IPS DF 6.9 (cell line): ENCODE measurements around the gene SEC11C.

Experiments
- DNase-seq: peaks from one replicate; pipeline ENCODE4 v3.0.0-alpha.2; 2013; ENCODE audit warnings: low read depth, low spot score
- H3K27ac ChIP-seq: one replicate; pipeline ENCODE4 v1.5.1; 2013; ENCODE audit warnings: low read length, control low read depth
- H3K27me3 ChIP-seq: 2 replicates; pipeline ENCODE4 v1.6.1; 2013; ENCODE audit warnings: mild to moderate bottlenecking, low read length; ENCODE audit not compliant: control insufficient read depth, insufficient read depth
- H3K36me3 ChIP-seq: 2 replicates; pipeline ENCODE4 v1.6.1; 2013; ENCODE audit warnings: low read length; ENCODE audit not compliant: control insufficient read depth, insufficient read depth
- H3K4me1 ChIP-seq: 2 replicates; pipeline ENCODE4 v1.6.1; 2013; ENCODE audit warnings: low read length; ENCODE audit not compliant: control insufficient read depth, insufficient read depth
- H3K4me3 ChIP-seq: 2 replicates; pipeline ENCODE4 v1.5.1; 2013; ENCODE audit warnings: mild to moderate bottlenecking, low read length
- H3K9me3 ChIP-seq: 2 replicates; pipeline ENCODE4 v1.6.1; 2013; ENCODE audit warnings: low read length, inconsistent platforms; ENCODE audit not compliant: control insufficient read depth, insufficient read depth
- WGBS: extraction: QIAGEN DNeasy Blood & Tissue Kit; methylation state at CpG from one replicate; pipeline ENCODE4 v1.1.7; 2013; ENCODE audit warnings: mixed read lengths, missing lambda C conversion rate; ENCODE audit not compliant: insufficient read length, insufficient coverage; 5-methylcytosine and 5-hydroxymethylcytosine counted together

SEC11C gene

GRCh38 chr18:59145055-59145454 is 5.4 kb downstream of the SEC11C start:
- Histone ChIP-seq H3K27me3 (no peaks in the 10 kb centered on the region), H3K36me3 (no peaks in the 10 kb centered on the region), H3K4me1 (no peaks in the 10 kb centered on the region), H3K27ac (no peak overlapping the region), H3K9me3 (no peaks in the 10 kb centered on the region), H3K4me3 (no peak overlapping the region)
- WGBS, result no CpG with 5 or more reads among the region's 4 CpGs
- no peak for DNase-seq

- no peak for DNase-seq
- WGBS, result no CpG with 5 or more reads among the region's 8 CpGs
- Histone ChIP-seq H3K4me1 (no peaks in the 10 kb centered on the region), H3K36me3 (no peaks in the 10 kb centered on the region), H3K4me3 (no peak overlapping the region), H3K9me3 (no peaks in the 10 kb centered on the region), H3K27me3 (no peaks in the 10 kb centered on the region), H3K27ac (no peak overlapping the region)
Measured at GRCh38 chr18:59148192-59148591, 8.5 kb downstream of the SEC11C start.

DNA sequence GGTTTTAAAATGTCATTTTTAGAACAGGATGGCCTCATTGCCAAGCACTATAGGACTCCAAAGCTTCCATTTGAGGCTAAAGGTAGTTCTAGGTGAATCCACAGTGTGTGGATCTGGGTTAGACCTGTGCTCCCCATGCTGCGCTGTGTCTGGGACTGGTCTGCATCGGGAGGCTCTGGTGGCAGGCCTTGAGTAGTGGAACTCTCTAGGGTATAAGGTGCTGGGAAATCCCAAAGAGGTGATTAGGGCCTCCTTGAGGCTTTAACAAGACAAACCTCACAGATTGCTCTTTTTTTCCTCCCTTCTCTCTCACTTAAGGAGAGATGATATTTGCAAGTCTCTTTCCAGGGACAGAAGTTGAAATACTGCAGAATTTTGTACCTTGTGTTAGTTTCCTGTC is 9.3 kb downstream of the SEC11C start:
- DNase-seq, result no peak
- Histone ChIP-seq H3K4me1 (no peaks in the 10 kb centered on the region), H3K27me3 (no peaks in the 10 kb centered on the region), H3K36me3 (no peaks in the 10 kb centered on the region), H3K4me3 (no peak overlapping the region), H3K27ac (no peak overlapping the region), H3K9me3 (no peaks in the 10 kb centered on the region)
- no CpG with 5 or more reads among the region's 2 CpGs for WGBS

GRCh38 chr18:59149416-59149815 is 9.7 kb downstream of the SEC11C start:
- H3K9me3 ChIP-seq, result no peaks in the 10 kb centered on the region
- H3K36me3 ChIP-seq, result no peaks in the 10 kb centered on the region
- no CpG with 5 or more reads among the region's 8 CpGs for WGBS
- no peak for DNase-seq
- no peaks in the 10 kb centered on the region for H3K4me1 ChIP-seq
- no peaks in the 10 kb centered on the region for H3K27me3 ChIP-seq
- no peak overlapping the region for H3K27ac ChIP-seq
- H3K4me3 ChIP-seq, result no peak overlapping the region

DNA sequence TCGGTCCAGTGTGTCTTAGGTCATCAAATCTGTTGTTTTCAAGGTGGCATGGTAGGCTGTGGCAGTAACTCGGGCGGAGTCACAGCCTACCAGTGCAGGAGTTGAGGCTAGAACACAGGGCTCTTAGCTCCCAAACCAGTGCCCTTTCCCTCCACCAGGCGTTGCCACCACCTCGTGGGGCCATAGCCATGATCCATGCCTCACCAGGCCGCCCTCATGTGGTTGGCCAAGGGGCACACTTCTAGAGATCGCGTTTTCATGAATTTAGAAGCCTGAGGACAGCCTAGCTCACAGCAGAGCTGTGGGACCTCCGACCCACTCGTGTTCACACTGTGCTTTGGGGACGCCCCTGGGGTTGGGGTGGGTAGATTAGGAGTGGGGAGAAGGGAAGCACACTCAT is 10.6 kb downstream of the SEC11C start:
- no peak overlapping the region for H3K4me3 ChIP-seq
- no CpG with 5 or more reads among the region's 11 CpGs for WGBS
- no peaks in the 10 kb centered on the region for H3K9me3 ChIP-seq
- DNase-seq, result no peak
- no peaks in the 10 kb centered on the region for H3K27me3 ChIP-seq
- no peak overlapping the region for H3K27ac ChIP-seq
- no peaks in the 10 kb centered on the region for H3K4me1 ChIP-seq
- no peaks in the 10 kb centered on the region for H3K36me3 ChIP-seq

DNA sequence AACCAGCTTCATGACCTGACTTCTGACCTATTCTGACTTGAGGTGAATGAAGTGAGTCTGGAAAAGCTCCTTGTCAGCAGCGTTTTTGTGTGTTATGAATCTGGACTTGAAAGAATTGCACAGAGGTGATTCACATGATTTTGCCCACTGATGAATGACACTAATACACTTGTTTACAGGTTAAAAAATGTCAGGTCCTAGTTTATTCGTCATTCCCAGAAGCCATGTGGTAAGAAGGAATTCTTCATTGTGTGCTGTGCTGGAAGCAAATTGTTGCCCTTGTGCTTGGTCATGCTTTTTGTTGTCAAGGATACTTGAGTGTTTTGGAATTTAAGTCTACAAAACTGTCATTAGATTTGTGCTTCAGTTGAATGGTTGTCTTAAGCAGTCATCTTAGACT is 15.5 kb downstream of the SEC11C start:
- Histone ChIP-seq H3K36me3 (no peaks in the 10 kb centered on the region), H3K4me3 (no peak overlapping the region)
- no CpG with 5 or more reads among the region's 2 CpGs for WGBS

GRCh38 chr18:59156316-59156715 is 16.6 kb downstream of the SEC11C start:
- H3K27me3 ChIP-seq, result no peaks in the 10 kb centered on the region
- WGBS, result no CpG with 5 or more reads among the region's 3 CpGs
- no peaks in the 10 kb centered on the region for H3K9me3 ChIP-seq
- H3K4me1 ChIP-seq, result no peaks in the 10 kb centered on the region
- H3K36me3 ChIP-seq, result no peaks in the 10 kb centered on the region
- H3K4me3 ChIP-seq, result no peak overlapping the region
- H3K27ac ChIP-seq, result no peak overlapping the region
- no peak for DNase-seq

More for the DNA sequence above, 15.5 kb downstream of the SEC11C start:
- H3K27ac ChIP-seq, result no peak overlapping the region
- DNase-seq, result no peak
- H3K27me3 ChIP-seq, result no peaks in the 10 kb centered on the region
- H3K9me3 ChIP-seq, result no peaks in the 10 kb centered on the region
- no peaks in the 10 kb centered on the region for H3K4me1 ChIP-seq

GRCh38 chr18:59159265-59159664 is 19.6 kb downstream of the SEC11C start:
- WGBS, result no CpG with 5 or more reads among the region's 3 CpGs
- H3K27ac ChIP-seq, result no peak overlapping the region
- H3K36me3 ChIP-seq, result no peaks in the 10 kb centered on the region
- no peaks in the 10 kb centered on the region for H3K4me1 ChIP-seq
- DNase-seq, result no peak
- no peaks in the 10 kb centered on the region for H3K9me3 ChIP-seq
- H3K4me3 ChIP-seq, result no peak overlapping the region
- no peaks in the 10 kb centered on the region for H3K27me3 ChIP-seq

DNA sequence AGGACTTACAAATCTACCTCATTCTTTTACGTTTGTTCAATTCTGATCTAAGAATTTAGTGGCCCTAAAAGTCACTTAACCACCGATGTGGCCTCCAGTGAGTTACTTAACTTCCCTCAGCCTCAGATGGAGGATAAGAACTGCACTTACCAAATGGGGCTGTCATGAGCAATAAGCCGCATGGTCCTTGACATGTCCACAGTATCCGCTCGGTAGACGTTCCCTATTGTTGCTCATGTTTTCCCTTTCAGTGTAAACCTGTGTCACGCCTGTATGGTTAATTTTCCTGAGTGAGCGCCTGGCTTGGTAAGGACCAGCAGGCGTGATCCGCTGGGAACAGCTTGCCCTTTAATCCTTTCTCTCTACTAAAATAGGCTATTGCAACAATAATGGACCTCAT is 20.3 kb downstream of the SEC11C start:
- no peaks in the 10 kb centered on the region for H3K36me3 ChIP-seq
- no peak overlapping the region for H3K4me3 ChIP-seq
- H3K9me3 ChIP-seq, result no peaks in the 10 kb centered on the region
- no peaks in the 10 kb centered on the region for H3K4me1 ChIP-seq
- H3K27ac ChIP-seq, result no peak overlapping the region
- DNase-seq, result no peak
- WGBS, result no CpG with 5 or more reads among the region's 10 CpGs
- H3K27me3 ChIP-seq, result no peaks in the 10 kb centered on the region

DNA sequence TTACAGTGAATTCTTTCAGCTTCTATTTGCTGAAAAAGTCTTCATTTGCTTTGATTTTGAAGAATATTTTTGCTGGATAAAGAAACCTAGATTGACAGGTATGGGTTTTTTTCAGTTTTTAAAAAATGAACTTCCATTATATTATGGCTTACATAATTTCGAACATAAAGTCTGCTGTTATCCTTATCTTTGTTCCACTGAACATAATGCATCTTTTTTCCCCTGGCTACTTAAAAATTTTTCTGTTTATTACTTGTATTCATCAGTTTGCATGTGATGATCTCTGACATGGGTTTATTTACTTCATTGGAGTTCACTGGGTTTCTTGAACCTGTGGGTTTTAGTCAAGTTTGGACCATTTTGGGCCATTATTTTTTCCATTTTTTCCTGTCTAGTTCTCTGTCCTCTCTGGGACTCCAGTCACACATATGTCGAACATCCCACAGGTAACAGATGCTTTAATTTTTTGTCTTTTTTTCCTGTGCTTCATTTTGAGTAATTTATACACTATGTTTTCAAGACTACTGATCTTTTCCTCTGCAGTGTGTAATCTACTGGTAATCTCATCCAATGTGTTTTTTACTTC is 33.1 kb downstream of the SEC11C start:
- no peak overlapping the region for H3K4me3 ChIP-seq
- no peaks in the 10 kb centered on the region for H3K4me1 ChIP-seq
- no peak for DNase-seq
- no CpG with 5 or more reads among the region's 2 CpGs for WGBS
- no peak overlapping the region for H3K27ac ChIP-seq
- H3K36me3 ChIP-seq, result no peaks in the 10 kb centered on the region
- H3K9me3 ChIP-seq, result no peaks in the 10 kb centered on the region
- no peaks in the 10 kb centered on the region for H3K27me3 ChIP-seq

GRCh38 chr18:59177485-59177884 is 37.8 kb downstream of the SEC11C start:
- H3K27ac ChIP-seq, result no peak overlapping the region
- H3K36me3 ChIP-seq, result no peaks in the 10 kb centered on the region
- no peak for DNase-seq
- no peak overlapping the region for H3K4me3 ChIP-seq
- WGBS, result no CpG with 5 or more reads among the region's 4 CpGs
- H3K27me3 ChIP-seq, result no peaks in the 10 kb centered on the region
- no peaks in the 10 kb centered on the region for H3K4me1 ChIP-seq
- no peaks in the 10 kb centered on the region for H3K9me3 ChIP-seq
